Measurements from ENCODE around the gene TPTE.
"Not testable (repeated sequence)": the region's sequence is repeated elsewhere in the genome, so short reads cannot be mapped to it uniquely, and the experiment has no call there.

Gene TPTE
- total RNA-seq = 0 reads per million in 2 experiments

GRCh38 chr21:10521091-10521598, at the start of gene TPTE:
TSS of gene TPTE (plus strand) at chr21:10521583. CDS start at chr21:10538724, 17,141 bp downstream.
- DNase-seq (ENCODE audit: low read depth) = no peak

- DNase-seq (ENCODE audit: low read depth) = not testable (repeated sequence)
Measured at GRCh38 chr21:10471999-10472398, 49.4 kb upstream of the TPTE start.

- DNase-seq (ENCODE audit: low read depth) = not testable (repeated sequence)
Measured at GRCh38 chr21:10477794-10478193, 43.6 kb upstream of the TPTE start.

GRCh38 chr21:10479875-10480274, 41.5 kb upstream of the TPTE start:
- DNase-seq (ENCODE audit: low read depth) = not testable (repeated sequence)

GRCh38 chr21:10484864-10485263, 36.5 kb upstream of the TPTE start:
- not testable (repeated sequence) for DNase-seq (ENCODE audit: low read depth)

- not testable (repeated sequence) for DNase-seq (ENCODE audit: low read depth)
Measured at GRCh38 chr21:10490453-10490852, 30.9 kb upstream of the TPTE start.

GRCh38 chr21:10511116-10511515, 10.3 kb upstream of the TPTE start:
- no peak for DNase-seq (ENCODE audit: low read depth)

- DNase-seq (ENCODE audit: low read depth) = not testable (repeated sequence)
Measured at GRCh38 chr21:10516889-10517288, 4.5 kb upstream of the TPTE start.

GRCh38 chr21:10517904-10518303, 3.5 kb upstream of the TPTE start:
- DNase-seq (ENCODE audit: low read depth) = not testable (repeated sequence)

- DNase-seq (ENCODE audit: low read depth) = not testable (repeated sequence)
Measured at GRCh38 chr21:10521835-10522500, 585 bp downstream of the TPTE start.

- no peak for DNase-seq (ENCODE audit: low read depth)
Measured at GRCh38 chr21:10539956-10540355, 18.6 kb downstream of the TPTE start.

- DNase-seq (ENCODE audit: low read depth) = not testable (repeated sequence)
Measured at GRCh38 chr21:10544376-10544775, 23.0 kb downstream of the TPTE start.

- not testable (repeated sequence) for DNase-seq (ENCODE audit: low read depth)
Measured at GRCh38 chr21:10547868-10548267, 26.5 kb downstream of the TPTE start.

GRCh38 chr21:10548331-10548954, 27.1 kb downstream of the TPTE start:
- not testable (repeated sequence) for DNase-seq (ENCODE audit: low read depth)

- not testable (repeated sequence) for DNase-seq (ENCODE audit: low read depth)
Measured at GRCh38 chr21:10570803-10571202, 49.4 kb downstream of the TPTE start.

- not testable (repeated sequence) for DNase-seq (ENCODE audit: low read depth)
Measured at GRCh38 chr21:10574531-10575310, 53.3 kb downstream of the TPTE start.

GRCh38 chr21:10575311-10575667, 53.9 kb downstream of the TPTE start:
- no peak for DNase-seq (ENCODE audit: low read depth)

- not testable (repeated sequence) for DNase-seq (ENCODE audit: low read depth)
Measured at GRCh38 chr21:10578910-10579309, 57.5 kb downstream of the TPTE start.

- DNase-seq (ENCODE audit: low read depth) = not testable (repeated sequence)
Measured at GRCh38 chr21:10589115-10589514, 67.7 kb downstream of the TPTE start.

GRCh38 chr21:10607074-10607473, 85.7 kb downstream of the TPTE start:
- DNase-seq (ENCODE audit: low read depth) = not testable (repeated sequence)

- DNase-seq (ENCODE audit: low read depth) = not testable (repeated sequence)
Measured at GRCh38 chr21:10614285-10614684, 92.9 kb downstream of the TPTE start.

GRCh38 chr21:10616061-10616460, 94.7 kb downstream of the TPTE start:
- not testable (repeated sequence) for DNase-seq (ENCODE audit: low read depth)

Measured in T follicular helper cell (primary cell).